Naive thymus-derived CD4-positive, alpha-beta T cell (primary cell): ENCODE results near the gene GMCL1. TPM values are rescaled to one million over a fixed set of nuclear protein-coding genes. Genes with fewer than 3 reads are reported as not detected.
"Not testable (repeated sequence)": the region's sequence is repeated elsewhere in the genome, so short reads cannot be mapped to it uniquely, and the experiment has no call there.

Source experiments
- ATAC-seq: fragments of 150-1000 bp; cut with Tn5 transposase; 2 replicates; pipeline ENCODE4 v1.10.0; 2021; ENCODE audit warnings: mild to moderate bottlenecking, moderate library complexity
- CTCF ChIA-PET: fragments of 350-600 bp; sonication (Branson Sonifier 250); formaldehyde crosslinking; loops from one replicate; lab custom pipeline; 2021; ENCODE audit warnings: antibody characterized with exemption; lab: Charles Lee
- POLR2A ChIA-PET: fragments of 350-600 bp; sonication (Branson Sonifier 250); formaldehyde crosslinking; loops from one replicate; lab custom pipeline; 2021; ENCODE audit warnings: antibody characterized with exemption, inconsistent platforms; lab: Charles Lee
- DNase-seq, 9 donors: peaks; one replicate each; pipeline versions ENCODE4 v3.0.0 to v3.0.0-alpha.2; 2020 to 2022; ENCODE audit warnings: mixed read lengths in 1 of 9
- H3K27ac ChIP-seq: one replicate; pipeline ENCODE4 v1.7.0; 2013; ENCODE audit warnings: mild to moderate bottlenecking, low read depth, low read length, moderate library complexity
- H3K27me3 ChIP-seq, 2 donors: one replicate each; pipeline ENCODE4 v1.7.0; 2013; ENCODE audit warnings: low read length in 2 of 2, mild to moderate bottlenecking in 2 of 2, moderate library complexity in 2 of 2; ENCODE audit not compliant: control insufficient read depth in 2 of 2, insufficient read depth in 2 of 2
- H3K36me3 ChIP-seq, 3 experiments: 1 replicate in 2 of 3; 2 replicates in 1 of 3; pipeline ENCODE4 v1.7.0; 2013; ENCODE audit warnings: low read length in 3 of 3, mild to moderate bottlenecking in 3 of 3, moderate library complexity in 1 of 3; ENCODE audit not compliant: insufficient read depth in 3 of 3, control insufficient read depth in 2 of 3
- H3K4me1 ChIP-seq, 2 donors: one replicate each; pipeline ENCODE4 v1.7.0; 2013; ENCODE audit warnings: low read length in 2 of 2, mild to moderate bottlenecking in 2 of 2, moderate library complexity in 1 of 2; ENCODE audit not compliant: control insufficient read depth in 2 of 2, insufficient read depth in 2 of 2
- H3K4me3 ChIP-seq: 2 replicates; pipeline ENCODE4 v1.7.0; 2013; ENCODE audit warnings: mild to moderate bottlenecking, low read length
- H3K9me3 ChIP-seq, 3 experiments: 1 replicate in 2 of 3; 2 replicates in 1 of 3; pipeline ENCODE4 v1.7.0; 2013; ENCODE audit warnings: low read length in 3 of 3; ENCODE audit not compliant: control insufficient read depth in 2 of 3
- H3K27ac Mint-ChIP-seq, 9 donors: one replicate each; pipeline ENCODE4 v1.8.0; 2020 to 2022; ENCODE audit warnings: mixed read lengths in 9 of 9, mild to moderate bottlenecking in 8 of 9, moderate library complexity in 5 of 9, inconsistent platforms in 2 of 9
- H3K27me3 Mint-ChIP-seq, 5 donors: one replicate each; pipeline ENCODE4 v1.8.0; 2021 to 2022; ENCODE audit warnings: mixed read lengths in 5 of 5, mild to moderate bottlenecking in 1 of 5
- H3K36me3 Mint-ChIP-seq, 5 donors: one replicate each; pipeline ENCODE4 v1.8.0; 2020 to 2022; ENCODE audit warnings: mixed read lengths in 5 of 5, mild to moderate bottlenecking in 3 of 5, inconsistent platforms in 1 of 5
- H3K4me1 Mint-ChIP-seq, 7 donors: one replicate each; pipeline ENCODE4 v1.8.0; 2020 to 2022; ENCODE audit warnings: mixed read lengths in 7 of 7, mild to moderate bottlenecking in 3 of 7, inconsistent platforms in 1 of 7
- H3K4me3 Mint-ChIP-seq, 10 donors: one replicate each; pipeline ENCODE4 v1.8.0; 2020 to 2022; ENCODE audit warnings: mild to moderate bottlenecking in 10 of 10, mixed read lengths in 10 of 10, moderate library complexity in 6 of 10, inconsistent platforms in 2 of 10
- H3K9me3 Mint-ChIP-seq, 11 donors: one replicate each; pipeline ENCODE4 v1.8.0; 2020 to 2022; ENCODE audit warnings: mixed read lengths in 11 of 11, mild to moderate bottlenecking in 4 of 11, inconsistent platforms in 1 of 11, moderate library complexity in 1 of 11
- intact Hi-C, 2 donors: fragments of 100-400 bp; cut with micrococcal nuclease; formaldehyde crosslinking; loops; one replicate each; pipeline ENCODE4 v1.15.1; 2023
- polyA plus RNA-seq, 2 donors: library from polyadenylated mRNA; unstranded; fragments of 300-500 nt; fragmentation: Illumina TruSeq; gene quantifications; one replicate each; pipeline ENCODE4 v1.2.3, GENCODE V29; 2021
- total RNA-seq, 6 experiments: library from RNA in 5 of 6; stranded (reverse) in 5 of 6; gene quantifications; 1 replicate in 5 of 6; 2 replicates in 1 of 6; pipeline ENCODE4 v1.2.3 and lab custom pipeline; 2021 to 2026

The GMCL1 gene
- total and polyA plus RNA-seq, 7 experiments from 2014 or later: 24.9 to 32.0 (median 27.3) TPM

GRCh38 chr2:69797235-69797634 lies 32.2 kb upstream of the GMCL1 start:
- H3K27ac ChIP-seq: no peak overlapping the region
- H3K27me3 ChIP-seq: no peaks in the 10 kb centered on the region
- ATAC-seq (no peak), DNase-seq (no peak)
- Mint-ChIP-seq H3K27ac (no peak overlapping the region), H3K9me3 (no peaks in the 10 kb centered on the region), H3K36me3 (peaks cover 0 to 12% (median 0%) of the 10 kb centered on the region in 5 donors), H3K4me1 (peaks cover 0 to 32% (median 23%) of the 10 kb centered on the region in 7 donors), H3K27me3 (peaks cover 0 to 5% (median 0%) of the 10 kb centered on the region in 5 donors), H3K4me3 (no peak overlapping the region)
- intact Hi-C loops: loop anchor here in 1 of 2 donors (5.0 kb wide), 1 partner anchor 70 kb away; no protein-coding TSS in a partner anchor
- ChIA-PET CTCF (no interaction called here), POLR2A (no interaction called here)
- H3K4me3 ChIP-seq: no peak overlapping the region
- H3K4me1 ChIP-seq: no peaks in the 10 kb centered on the region
- H3K9me3 ChIP-seq: no peaks in the 10 kb centered on the region
- no peaks in the 10 kb centered on the region for H3K36me3 ChIP-seq

DNA sequence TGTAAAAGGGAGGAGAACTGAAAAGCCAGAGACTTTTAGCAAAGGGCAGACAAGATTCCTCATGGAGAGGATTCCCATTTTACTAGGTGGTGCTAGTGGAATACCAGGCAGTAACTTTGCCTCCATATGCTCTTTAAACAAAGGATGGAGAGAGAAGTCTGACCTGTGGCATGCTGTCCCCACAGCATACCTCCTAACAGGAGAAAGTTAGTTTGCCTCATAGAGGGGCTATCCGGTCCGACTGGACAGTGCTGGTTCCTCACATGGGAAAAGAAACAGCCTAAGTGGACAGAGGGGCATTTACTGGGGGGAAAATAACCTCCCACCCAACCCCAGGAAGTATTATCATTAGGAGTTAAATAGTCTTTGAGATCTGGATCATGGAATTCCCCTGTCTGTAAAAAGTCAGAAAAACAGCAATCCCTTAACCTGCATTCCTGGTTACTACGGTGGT lies 31.6 kb upstream of the GMCL1 start:
- intact Hi-C loops: loop anchor here in 1 of 2 donors (5.0 kb wide), 1 partner anchor 71 kb away; no protein-coding TSS in a partner anchor
- Histone ChIP-seq H3K27ac (no peak overlapping the region), H3K4me1 (no peaks in the 10 kb centered on the region), H3K27me3 (no peaks in the 10 kb centered on the region), H3K9me3 (no peaks in the 10 kb centered on the region), H3K4me3 (no peak overlapping the region), H3K36me3 (no peaks in the 10 kb centered on the region)
- peaks cover 0 to 12% (median 0%) of the 10 kb centered on the region in 5 donors for H3K36me3 Mint-ChIP-seq
- ChIA-PET POLR2A (no interaction called here), CTCF (no interaction called here)
- H3K9me3 Mint-ChIP-seq: no peaks in the 10 kb centered on the region
- no peak overlapping the region for H3K27ac Mint-ChIP-seq
- no peak for ATAC-seq
- peaks cover 0 to 32% (median 23%) of the 10 kb centered on the region in 7 donors for H3K4me1 Mint-ChIP-seq
- DNase-seq: no peak
- H3K4me3 Mint-ChIP-seq: peak overlapping the region in 2 of 10 donors; percentile 48 to 71
- peaks cover 0 to 5% (median 0%) of the 10 kb centered on the region in 5 donors for H3K27me3 Mint-ChIP-seq

- no peaks in the 10 kb centered on the region for H3K36me3 ChIP-seq
- H3K4me1 ChIP-seq: no peaks in the 10 kb centered on the region
- ATAC-seq (peak; percentile 16), DNase-seq (no peak)
- POLR2A ChIA-PET: interaction anchor here (1.3 kb wide), 1 partner anchor 8 kb away, joined by 3 read pairs; no protein-coding TSS in a partner anchor
- H3K9me3 ChIP-seq: no peaks in the 10 kb centered on the region
- Mint-ChIP-seq H3K27ac (peak overlapping the region in 3 of 9 donors; percentile 27 to 86 (median 30)), H3K9me3 (no peaks in the 10 kb centered on the region), H3K4me1 (peaks cover 2 to 36% (median 28%) of the 10 kb centered on the region in 7 donors), H3K36me3 (peaks cover 0 to 16% (median 0%) of the 10 kb centered on the region in 5 donors), H3K4me3 (peak overlapping the region in 7 of 10 donors; percentile 3 to 71 (median 48)), H3K27me3 (peaks cover 0 to 5% (median 0%) of the 10 kb centered on the region in 5 donors)
- H3K27me3 ChIP-seq: no peaks in the 10 kb centered on the region
- intact Hi-C loops: loop anchor here in 1 of 2 donors (5.0 kb wide), 1 partner anchor 71 kb away; no protein-coding TSS in a partner anchor
- CTCF ChIA-PET: interaction anchor here (0.6 to 0.8 kb wide), 2 partner anchors 45 to 872 kb away, joined by 3 read pairs; no protein-coding TSS in a partner anchor
- no peak overlapping the region for H3K4me3 ChIP-seq
- H3K27ac ChIP-seq: no peak overlapping the region
Observed at GRCh38 chr2:69798290-69798908, 31.1 kb upstream of the GMCL1 start.

DNA sequence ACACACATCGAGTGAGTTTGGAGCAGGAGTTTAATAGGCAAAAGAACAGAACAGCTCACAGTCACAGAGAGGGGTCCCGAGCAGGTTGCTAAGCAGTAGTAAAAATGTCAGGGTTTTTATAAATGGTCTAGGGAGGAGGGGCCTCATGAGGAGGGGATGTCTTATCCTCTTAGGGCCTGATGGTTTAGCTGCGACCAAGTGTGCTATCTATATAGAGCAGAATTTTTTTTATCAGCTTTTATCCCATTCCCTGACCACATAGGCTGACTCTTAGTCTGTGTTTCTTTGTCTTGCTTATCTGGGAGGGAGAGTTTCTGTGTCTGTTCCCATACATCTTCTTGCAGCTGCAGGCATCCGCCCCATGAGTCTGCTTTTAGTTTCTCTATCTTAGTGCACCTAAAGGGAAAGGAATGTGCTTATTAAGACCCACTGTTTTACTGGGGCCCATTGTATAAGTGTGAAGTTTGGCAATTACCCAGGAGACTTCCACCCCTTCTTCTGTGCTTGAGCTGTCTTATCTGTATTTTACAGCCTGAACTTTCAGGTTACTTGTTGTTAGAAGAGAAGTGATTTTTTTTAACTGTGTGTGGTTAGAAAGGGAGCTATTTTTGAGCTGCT lies 30.4 kb upstream of the GMCL1 start:
- Mint-ChIP-seq H3K27ac (peak overlapping the region in 4 of 9 donors; percentile 10 to 86 (median 22)), H3K27me3 (peaks cover 0 to 5% (median 0%) of the 10 kb centered on the region in 5 donors), H3K4me1 (peaks cover 6 to 40% (median 31%) of the 10 kb centered on the region in 7 donors), H3K36me3 (peaks cover 0 to 19% (median 0%) of the 10 kb centered on the region in 5 donors), H3K4me3 (peak overlapping the region in 8 of 10 donors; percentile 3 to 70 (median 46)), H3K9me3 (no peaks in the 10 kb centered on the region)
- intact Hi-C loops: loop anchor here in 1 of 2 donors (5.0 kb wide), 1 partner anchor 72 kb away; no protein-coding TSS in a partner anchor
- DNase-seq (peak in 1 of 9 donors; percentile 5), ATAC-seq (peak; percentile 16)
- ChIA-PET POLR2A (interaction anchor here (1.3 kb wide), 1 partner anchor 9 kb away, joined by 3 read pairs; no protein-coding TSS in a partner anchor), CTCF (interaction anchor here (0.6 to 0.8 kb wide), 3 partner anchors 17 to 871 kb away, joined by 3 to 4 read pairs (median 3); no protein-coding TSS in a partner anchor)
- Histone ChIP-seq H3K4me1 (no peaks in the 10 kb centered on the region), H3K27me3 (no peaks in the 10 kb centered on the region), H3K36me3 (no peaks in the 10 kb centered on the region), H3K27ac (no peak overlapping the region), H3K4me3 (no peak overlapping the region), H3K9me3 (no peaks in the 10 kb centered on the region)

- Mint-ChIP-seq H3K4me3 (peak overlapping the region in 1 of 10 donors; percentile 4), H3K27me3 (no peaks in the 10 kb centered on the region), H3K9me3 (no peaks in the 10 kb centered on the region), H3K27ac (no peak overlapping the region), H3K36me3 (peaks cover 0 to 29% (median 0%) of the 10 kb centered on the region in 5 donors), H3K4me1 (peaks cover 6 to 48% (median 37%) of the 10 kb centered on the region in 7 donors)
- ATAC-seq (no peak), DNase-seq (no peak)
- ChIA-PET CTCF (no interaction called here), POLR2A (no interaction called here)
- Histone ChIP-seq H3K4me1 (peaks cover 0 to 4% of the 10 kb centered on the region in 2 donors), H3K27me3 (no peaks in the 10 kb centered on the region), H3K9me3 (no peaks in the 10 kb centered on the region), H3K4me3 (no peak overlapping the region), H3K27ac (no peak overlapping the region), H3K36me3 (no peaks in the 10 kb centered on the region)
- intact Hi-C loops: no loop called here
Observed at GRCh38 chr2:69801745-69802290, 27.6 kb upstream of the GMCL1 start.

DNA sequence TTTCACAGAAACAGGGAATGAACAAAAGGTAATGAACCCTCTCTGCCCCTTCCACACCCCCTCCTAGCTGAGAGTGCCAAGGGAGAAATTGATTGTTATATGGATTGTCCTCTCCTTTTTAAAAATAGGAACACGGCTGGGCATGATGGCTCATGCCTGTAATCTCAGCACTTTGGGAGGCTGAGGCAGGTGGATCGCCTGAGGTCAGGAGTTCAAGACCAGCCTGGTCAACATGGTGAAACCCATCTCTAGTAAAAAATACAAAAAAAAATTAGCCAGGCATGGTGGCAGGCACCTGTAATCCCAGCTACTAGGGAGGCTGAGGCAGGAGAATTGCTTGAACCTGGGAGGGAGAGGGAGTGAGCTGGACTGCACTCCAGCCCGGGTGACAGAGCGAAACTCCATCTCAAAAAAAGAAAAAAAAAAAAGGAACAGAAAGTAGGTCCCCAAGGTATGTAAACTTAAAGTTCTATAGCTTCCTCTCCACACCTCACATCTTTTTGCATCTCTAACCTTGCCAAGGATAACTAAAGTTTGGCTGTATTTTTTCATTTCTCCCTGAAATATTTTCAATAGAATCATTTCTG lies 26.6 kb upstream of the GMCL1 start:
- DNase-seq, ATAC-seq, H3K4me3 ChIP-seq, H3K9me3 Mint-ChIP-seq, H3K27ac ChIP-seq, intact Hi-C loops, H3K27me3 ChIP-seq, H3K4me3 Mint-ChIP-seq, H3K9me3 ChIP-seq, H3K36me3 ChIP-seq, H3K4me1 ChIP-seq, H3K27me3 Mint-ChIP-seq: not testable (repeated sequence)
- ChIA-PET POLR2A (interaction anchor here (0.9 to 1.6 kb wide), 2 partner anchors 26 to 60 kb away, joined by 3 read pairs; no protein-coding TSS in a partner anchor), CTCF (interaction anchor here (0.8 to 2.4 kb wide), 2 partner anchors 13 to 77 kb away, joined by 4 to 11 read pairs; no protein-coding TSS in a partner anchor)
- peaks cover 6 to 41% (median 34%) of the 10 kb centered on the region in 7 donors for H3K4me1 Mint-ChIP-seq
- peaks cover 0 to 29% (median 0%) of the 10 kb centered on the region in 5 donors for H3K36me3 Mint-ChIP-seq
- peak overlapping the region in 1 of 9 donors; percentile 68 for H3K27ac Mint-ChIP-seq
